Bronchial smooth muscle cell (primary cell): ENCODE results near the gene SLC25A15. TPM values are rescaled to one million over a fixed set of nuclear protein-coding genes. Genes with fewer than 3 reads are reported as not detected.

ENCODE experiments used
- total RNA-seq: library from RNA; depleted of rRNA; stranded (reverse); fragments of >200 nt; gene quantifications from 2 replicates; pipeline ENCODE4 v1.2.1, GENCODE V29; 2014

The SLC25A15 gene
- 9.8 and 12.1 TPM in 2 replicates for total RNA-seq

DNA sequence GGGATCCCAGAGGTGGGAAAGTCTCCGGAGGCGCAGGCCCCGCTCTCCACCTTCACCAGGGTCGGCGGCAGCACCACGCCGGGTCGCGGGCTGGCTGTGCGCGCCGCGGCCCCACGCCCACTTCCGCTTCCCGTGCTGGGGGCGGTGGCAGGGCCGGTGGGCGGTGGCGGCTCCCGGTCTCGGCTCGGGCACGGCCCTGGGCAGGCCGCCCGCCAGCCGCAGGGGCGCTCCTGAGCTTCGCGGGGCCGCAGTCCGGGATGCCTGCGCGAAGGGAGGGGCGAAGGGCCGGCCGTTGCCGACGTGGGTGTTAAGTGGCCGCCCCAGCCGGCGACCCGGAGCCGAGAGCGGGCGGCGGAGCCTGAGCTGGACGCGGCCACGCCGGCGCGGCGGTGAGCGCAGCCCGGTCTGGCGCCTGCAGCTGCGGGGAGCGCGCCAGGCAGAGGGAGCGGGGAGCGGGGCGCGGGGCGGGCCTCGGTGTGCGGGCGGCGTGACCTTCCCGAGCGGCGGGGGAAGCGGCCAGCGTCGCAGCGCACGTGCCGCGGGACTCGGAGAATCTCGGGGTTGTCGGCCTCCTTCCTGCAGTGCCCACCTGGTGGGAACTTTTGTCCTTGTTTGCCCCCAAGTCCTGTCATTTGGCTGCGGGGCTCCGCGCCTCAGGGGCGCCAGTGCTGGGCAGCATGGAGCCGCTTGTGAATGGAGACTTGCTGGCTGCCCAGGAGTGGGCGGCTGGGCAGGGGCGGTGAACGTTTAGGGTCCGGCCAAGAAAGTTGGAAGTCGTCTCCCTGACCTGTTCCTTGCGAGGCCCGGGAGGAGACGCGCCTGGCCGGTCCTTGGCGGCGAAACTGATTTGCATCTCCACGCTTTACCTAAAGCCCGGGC is at the start of gene SLC25A15:
TSS of gene SLC25A15 (plus strand) at position 337 of the 879 bp plus-strand sequence. CDS start 3,616 bp downstream, outside the sequence.

GRCh38 chr13:40770934-40771618 is 18.3 kb upstream of the SLC25A15 start, which contains the start of gene MRPS31:
MRPS31 (minus strand) TSS chr13:40771190; CDS start chr13:40771136, 54 bp downstream.

Other genes starting within 250 kb of the SLC25A15 start
- gene FOXO1, start 123.0 kb upstream of the SLC25A15 start, total RNA-seq, result 0.26 and 0.32 TPM in 2 replicates
- 12.6 and 13.5 TPM in 2 replicates for gene MRPS31, start 18.4 kb upstream of the SLC25A15 start, total RNA-seq
- 26.6 and 28.2 TPM in 2 replicates for gene ELF1, start 229.7 kb downstream of the SLC25A15 start, total RNA-seq